ENCODE results near the gene SYT1.

Gene SYT1

GRCh38 chr12:79063258-79063657 is 198.7 kb downstream of the SYT1 start:
- DNase-seq = no peak

GRCh38 chr12:79067977-79068376 is 203.4 kb downstream of the SYT1 start:
- DNase-seq = no peak

- DNase-seq = no peak
These were observed 204.4 kb downstream of the SYT1 start for GRCh38 chr12:79069009-79069408.

- no peak for DNase-seq
These were observed 206.9 kb downstream of the SYT1 start for GRCh38 chr12:79071498-79071897.

- no peak for DNase-seq
These were observed 208.9 kb downstream of the SYT1 start for GRCh38 chr12:79073506-79073905.

- no peak for DNase-seq
These were observed 218.0 kb downstream of the SYT1 start for GRCh38 chr12:79082595-79082994.

DNA sequence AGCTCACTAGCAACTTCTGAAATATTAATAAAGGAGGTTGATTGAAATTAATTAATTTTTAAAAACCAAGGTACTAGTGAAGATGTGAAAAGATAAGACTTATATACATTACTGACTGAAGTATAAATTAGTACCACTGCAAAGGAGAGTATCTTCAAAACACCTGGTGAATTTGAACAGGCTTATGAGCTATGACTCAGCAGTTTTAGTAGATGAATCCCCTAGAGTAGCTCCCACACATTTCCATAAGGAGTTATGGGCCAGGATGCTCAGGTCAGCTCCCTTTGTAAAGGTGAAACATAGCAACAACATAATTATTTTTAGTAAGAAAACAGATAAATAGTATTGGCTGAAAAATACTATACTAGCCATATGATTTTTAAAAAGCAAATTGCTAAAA is 218.6 kb downstream of the SYT1 start:
- no peak for DNase-seq

GRCh38 chr12:79085106-79085682 is 220.6 kb downstream of the SYT1 start:
- no peak for DNase-seq

- no peak for DNase-seq
These were observed 222.1 kb downstream of the SYT1 start for GRCh38 chr12:79086541-79087296.

- DNase-seq = no peak
These were observed 234.0 kb downstream of the SYT1 start for GRCh38 chr12:79098530-79098929.

DNA sequence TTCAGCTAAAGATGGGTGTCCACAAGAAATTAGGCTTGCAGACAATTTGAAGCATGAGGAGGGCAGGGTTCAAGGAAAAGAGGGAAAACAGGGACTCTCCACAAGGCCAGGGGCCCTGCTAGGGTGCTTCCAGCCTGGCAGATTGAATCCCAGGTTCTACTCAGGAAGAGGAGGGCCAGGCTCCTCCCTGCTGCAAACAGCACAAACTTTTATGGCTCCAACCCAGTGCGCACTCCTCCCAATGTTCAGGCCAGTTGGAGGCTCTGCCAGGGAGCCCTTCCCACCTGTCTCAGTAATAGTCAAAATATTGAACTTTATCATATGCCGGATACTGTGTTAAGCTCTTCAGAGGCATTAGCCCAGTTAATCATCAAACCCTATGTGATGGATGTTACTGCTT is 244.4 kb downstream of the SYT1 start:
- DNase-seq = no peak

DNA sequence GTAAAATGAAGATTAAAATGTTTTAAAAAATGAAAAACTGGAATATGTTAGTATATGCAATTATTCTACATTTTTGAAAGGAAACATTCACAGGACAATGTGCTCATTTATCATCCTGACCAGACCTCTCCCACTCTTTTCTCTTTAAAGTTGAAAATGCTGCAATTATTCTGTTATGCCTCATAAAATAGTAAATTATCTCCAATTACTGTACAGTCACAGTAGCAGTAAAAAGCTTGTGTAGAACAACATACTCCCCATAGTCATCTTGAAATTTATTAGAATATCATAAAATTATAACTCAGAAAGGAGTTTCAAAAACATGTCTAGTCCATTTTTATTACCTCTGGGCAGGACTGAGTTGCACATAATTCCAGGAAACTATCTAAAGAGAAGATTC is 250.3 kb downstream of the SYT1 start:
- no peak for DNase-seq

GRCh38 chr12:79115743-79116142 is 251.2 kb downstream of the SYT1 start:
- DNase-seq = no peak

- no peak for DNase-seq
These were observed 255.2 kb downstream of the SYT1 start for GRCh38 chr12:79119796-79120195.

DNA sequence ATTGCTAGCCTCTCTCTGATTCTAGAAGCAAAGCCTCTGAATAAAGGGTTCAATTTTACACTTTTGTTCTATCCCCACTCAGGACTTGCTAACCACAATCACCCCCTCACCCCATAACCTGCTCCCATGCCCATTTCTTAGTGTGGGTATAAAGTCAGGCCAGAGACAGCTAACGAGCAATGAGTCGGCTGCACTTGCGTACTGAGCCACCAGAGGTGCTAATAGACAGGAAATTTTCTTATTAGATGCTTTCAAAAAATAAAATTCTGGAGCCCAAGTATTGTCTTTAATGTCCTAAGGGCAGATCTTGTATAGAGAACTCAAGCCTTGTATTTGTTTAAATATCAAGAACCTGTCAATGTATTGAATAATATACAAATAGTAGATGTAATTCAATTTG is 256.9 kb downstream of the SYT1 start:
- no peak for DNase-seq

- no peak for DNase-seq
These were observed 259.8 kb downstream of the SYT1 start for GRCh38 chr12:79124385-79124784.

DNA sequence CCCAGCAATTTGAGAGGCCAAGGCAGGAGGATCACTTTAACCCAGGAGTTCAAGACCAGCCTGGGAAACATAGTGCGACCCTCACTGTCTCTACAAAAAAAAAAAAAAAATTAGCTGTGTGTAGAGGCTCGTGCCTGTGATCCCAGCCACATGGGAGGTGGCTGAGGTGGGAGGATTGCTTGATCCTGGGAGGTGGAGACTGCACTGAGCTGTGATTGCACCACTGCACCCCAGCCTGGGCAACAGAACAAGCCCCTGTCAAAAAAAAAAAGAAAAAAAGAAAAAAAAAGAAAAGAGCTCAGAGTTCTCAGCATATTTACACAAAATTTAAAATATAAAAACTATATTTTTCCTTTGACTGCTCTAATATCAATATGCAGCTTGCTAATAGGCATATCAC is 260.8 kb downstream of the SYT1 start:
- no peak for DNase-seq

GRCh38 chr12:79127271-79127751 is 262.7 kb downstream of the SYT1 start:
- no peak for DNase-seq

DNA sequence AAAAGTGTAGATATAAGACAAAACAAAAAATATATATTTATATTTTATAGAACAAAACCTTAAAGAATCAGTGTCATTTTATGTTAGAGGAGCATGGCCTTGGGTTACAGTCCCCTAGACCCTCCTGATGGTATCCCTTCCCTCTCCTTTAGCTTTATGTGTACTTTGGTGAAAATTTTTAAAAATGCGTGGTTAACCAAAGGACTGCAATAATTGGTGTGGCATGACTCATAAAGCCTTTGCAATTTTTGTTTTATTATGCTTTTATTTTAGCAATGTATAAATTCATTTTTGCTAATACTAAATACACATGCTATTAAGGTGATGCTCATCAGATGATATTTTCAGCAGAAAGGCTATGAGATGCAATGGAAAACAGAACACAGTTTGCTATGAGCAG is 264.4 kb downstream of the SYT1 start:
- no peak for DNase-seq

DNA sequence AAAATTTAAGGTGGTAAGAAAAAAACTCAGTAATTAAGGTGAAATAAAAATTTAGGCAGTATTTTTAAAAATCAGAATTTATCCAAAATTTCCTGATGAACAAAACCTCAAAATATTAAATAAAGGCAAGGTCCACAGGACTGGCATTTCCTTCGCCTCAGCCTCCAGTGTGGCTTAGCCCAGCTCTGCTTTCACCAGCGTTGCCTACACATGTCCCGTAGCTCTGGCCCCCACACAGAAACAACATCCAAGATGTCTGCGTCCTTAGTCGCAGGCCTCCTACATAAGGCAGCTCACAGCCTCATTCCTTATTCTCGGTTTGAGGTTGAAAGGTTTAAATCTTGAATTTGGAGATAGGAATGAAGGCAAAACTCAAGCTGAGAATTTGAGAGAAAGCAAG is 274.3 kb downstream of the SYT1 start:
- DNase-seq = no peak

DNA sequence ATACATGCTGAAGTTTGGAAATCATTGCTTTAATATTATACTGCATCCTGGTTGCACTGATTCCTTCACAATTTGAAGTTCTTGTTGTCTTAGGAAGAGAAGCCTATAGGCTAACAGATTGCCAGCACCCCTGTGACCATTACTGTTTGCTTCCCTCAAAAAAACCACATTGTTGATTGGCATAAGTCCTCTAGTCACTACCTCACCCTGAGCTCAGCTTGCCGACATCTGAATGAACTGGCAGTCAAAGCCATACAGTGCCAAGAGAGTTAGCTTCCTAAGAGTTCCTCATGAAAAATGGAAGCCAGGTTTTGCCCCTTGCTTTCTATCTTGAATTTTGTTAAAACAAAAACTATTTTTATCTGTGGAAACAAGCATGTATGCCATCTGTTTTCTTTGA is 276.1 kb downstream of the SYT1 start:
- DNase-seq = no peak

DNA sequence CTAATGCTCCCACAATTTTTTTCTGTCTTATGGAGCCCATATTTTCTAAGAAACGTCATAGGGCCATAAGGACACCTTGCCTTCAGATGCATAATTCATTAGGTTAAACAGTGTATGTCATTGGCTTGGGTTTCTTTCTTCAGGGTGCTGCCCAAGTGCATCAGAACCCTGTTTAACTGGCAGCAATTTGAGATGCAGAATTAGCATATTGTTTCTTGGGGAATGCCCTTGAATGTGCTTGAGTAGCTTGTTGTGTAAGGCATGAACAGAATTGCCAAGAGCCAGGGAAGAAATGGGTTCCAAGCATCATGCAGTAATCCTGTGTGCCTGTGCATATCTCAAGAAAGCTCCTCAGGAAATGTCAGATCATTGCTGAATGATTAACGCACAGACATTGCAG is 277.2 kb downstream of the SYT1 start:
- no peak for DNase-seq

DNA sequence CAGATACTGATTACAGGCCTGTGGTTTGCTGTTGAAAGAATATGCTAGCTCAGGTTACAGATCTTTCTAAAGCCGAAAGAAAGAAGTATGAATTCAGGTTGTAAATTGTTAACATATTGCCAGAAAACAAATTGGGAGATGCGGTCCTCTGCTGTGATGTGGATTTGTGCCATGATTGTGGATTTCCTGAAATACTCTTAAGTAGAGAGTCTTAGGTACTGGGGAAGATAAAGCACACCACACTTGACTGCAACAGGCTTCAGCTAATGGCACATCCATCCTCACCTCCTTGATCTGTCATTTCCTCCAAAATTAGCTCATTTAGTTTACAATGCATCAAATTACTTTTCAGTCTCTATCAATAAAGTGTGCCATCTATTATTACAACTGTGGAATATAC is 279.2 kb downstream of the SYT1 start:
- no peak for DNase-seq

DNA sequence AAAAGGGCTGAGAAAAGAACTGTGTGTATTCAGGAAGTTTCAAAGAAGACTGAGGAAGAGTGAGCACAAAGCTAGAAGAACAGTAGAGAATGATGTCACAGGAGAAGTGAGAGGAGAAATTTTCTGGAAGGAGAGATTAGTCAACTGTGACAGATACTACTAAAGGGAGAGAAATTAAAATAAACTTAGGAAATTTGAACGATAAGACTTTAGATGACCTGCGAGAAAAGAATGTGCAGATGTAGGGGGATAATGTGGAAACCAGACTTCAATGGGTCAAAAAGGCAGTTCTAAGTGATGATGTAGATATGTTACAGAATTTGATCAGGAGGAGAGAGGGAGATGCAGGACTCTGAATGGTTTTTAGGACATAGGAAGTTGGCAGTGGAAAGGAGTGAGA is 287.4 kb downstream of the SYT1 start:
- no peak for DNase-seq

GRCh38 chr12:79155683-79156082 is 291.1 kb downstream of the SYT1 start:
- no peak for DNase-seq

All from GOT3 (cell line).